Measurements from ENCODE around the gene ZBED2. TPM values are rescaled to one million over a fixed set of nuclear protein-coding genes. Genes with fewer than 3 reads are reported as not detected.

ZBED2 gene
- total and polyA plus RNA-seq, 2 of the 8 experiments (the other 6 are each of a cell fraction or from before 2014, with no cell fraction given), result not detected

DNA sequence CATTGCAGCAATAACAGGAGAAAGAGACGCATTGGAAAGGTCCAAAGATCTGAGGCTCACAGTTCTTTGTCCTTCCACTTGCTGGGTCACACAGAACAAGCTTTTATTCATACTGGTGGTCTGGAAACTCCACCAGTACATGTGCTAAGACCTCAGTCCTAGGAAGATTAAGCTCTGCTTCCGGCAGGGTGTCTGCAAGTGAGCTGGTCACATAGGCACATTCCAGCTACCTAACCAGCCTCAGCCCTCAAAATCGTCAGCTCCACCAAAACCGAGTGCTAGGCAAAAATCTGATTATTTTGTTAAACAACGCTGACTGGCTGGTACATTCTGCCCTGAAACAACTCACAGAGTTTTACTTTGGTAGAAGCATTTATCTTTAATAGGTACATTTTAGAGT lies 2.2 kb downstream of the ZBED2 start (continued):
- no peak for TF ChIP-seq ZNF274 (IDR thresholded peaks at IDR 0.05; ENCODE audit: borderline replicate concordance, extremely low read depth, low read length)
- no peak for TF ChIP-seq SP2 (IDR thresholded peaks at IDR 0.05; ENCODE audit: low read length)
- TF ChIP-seq SAP30 (IDR thresholded peaks at IDR 0.05; ENCODE audit: insufficient read depth, insufficient replicate concordance, low read length), result no peak
- TF ChIP-seq FOSL1 (IDR thresholded peaks at IDR 0.05; ENCODE audit: insufficient read depth, low read depth, low read length), result no peak
- TF ChIP-seq, protein P1, sequence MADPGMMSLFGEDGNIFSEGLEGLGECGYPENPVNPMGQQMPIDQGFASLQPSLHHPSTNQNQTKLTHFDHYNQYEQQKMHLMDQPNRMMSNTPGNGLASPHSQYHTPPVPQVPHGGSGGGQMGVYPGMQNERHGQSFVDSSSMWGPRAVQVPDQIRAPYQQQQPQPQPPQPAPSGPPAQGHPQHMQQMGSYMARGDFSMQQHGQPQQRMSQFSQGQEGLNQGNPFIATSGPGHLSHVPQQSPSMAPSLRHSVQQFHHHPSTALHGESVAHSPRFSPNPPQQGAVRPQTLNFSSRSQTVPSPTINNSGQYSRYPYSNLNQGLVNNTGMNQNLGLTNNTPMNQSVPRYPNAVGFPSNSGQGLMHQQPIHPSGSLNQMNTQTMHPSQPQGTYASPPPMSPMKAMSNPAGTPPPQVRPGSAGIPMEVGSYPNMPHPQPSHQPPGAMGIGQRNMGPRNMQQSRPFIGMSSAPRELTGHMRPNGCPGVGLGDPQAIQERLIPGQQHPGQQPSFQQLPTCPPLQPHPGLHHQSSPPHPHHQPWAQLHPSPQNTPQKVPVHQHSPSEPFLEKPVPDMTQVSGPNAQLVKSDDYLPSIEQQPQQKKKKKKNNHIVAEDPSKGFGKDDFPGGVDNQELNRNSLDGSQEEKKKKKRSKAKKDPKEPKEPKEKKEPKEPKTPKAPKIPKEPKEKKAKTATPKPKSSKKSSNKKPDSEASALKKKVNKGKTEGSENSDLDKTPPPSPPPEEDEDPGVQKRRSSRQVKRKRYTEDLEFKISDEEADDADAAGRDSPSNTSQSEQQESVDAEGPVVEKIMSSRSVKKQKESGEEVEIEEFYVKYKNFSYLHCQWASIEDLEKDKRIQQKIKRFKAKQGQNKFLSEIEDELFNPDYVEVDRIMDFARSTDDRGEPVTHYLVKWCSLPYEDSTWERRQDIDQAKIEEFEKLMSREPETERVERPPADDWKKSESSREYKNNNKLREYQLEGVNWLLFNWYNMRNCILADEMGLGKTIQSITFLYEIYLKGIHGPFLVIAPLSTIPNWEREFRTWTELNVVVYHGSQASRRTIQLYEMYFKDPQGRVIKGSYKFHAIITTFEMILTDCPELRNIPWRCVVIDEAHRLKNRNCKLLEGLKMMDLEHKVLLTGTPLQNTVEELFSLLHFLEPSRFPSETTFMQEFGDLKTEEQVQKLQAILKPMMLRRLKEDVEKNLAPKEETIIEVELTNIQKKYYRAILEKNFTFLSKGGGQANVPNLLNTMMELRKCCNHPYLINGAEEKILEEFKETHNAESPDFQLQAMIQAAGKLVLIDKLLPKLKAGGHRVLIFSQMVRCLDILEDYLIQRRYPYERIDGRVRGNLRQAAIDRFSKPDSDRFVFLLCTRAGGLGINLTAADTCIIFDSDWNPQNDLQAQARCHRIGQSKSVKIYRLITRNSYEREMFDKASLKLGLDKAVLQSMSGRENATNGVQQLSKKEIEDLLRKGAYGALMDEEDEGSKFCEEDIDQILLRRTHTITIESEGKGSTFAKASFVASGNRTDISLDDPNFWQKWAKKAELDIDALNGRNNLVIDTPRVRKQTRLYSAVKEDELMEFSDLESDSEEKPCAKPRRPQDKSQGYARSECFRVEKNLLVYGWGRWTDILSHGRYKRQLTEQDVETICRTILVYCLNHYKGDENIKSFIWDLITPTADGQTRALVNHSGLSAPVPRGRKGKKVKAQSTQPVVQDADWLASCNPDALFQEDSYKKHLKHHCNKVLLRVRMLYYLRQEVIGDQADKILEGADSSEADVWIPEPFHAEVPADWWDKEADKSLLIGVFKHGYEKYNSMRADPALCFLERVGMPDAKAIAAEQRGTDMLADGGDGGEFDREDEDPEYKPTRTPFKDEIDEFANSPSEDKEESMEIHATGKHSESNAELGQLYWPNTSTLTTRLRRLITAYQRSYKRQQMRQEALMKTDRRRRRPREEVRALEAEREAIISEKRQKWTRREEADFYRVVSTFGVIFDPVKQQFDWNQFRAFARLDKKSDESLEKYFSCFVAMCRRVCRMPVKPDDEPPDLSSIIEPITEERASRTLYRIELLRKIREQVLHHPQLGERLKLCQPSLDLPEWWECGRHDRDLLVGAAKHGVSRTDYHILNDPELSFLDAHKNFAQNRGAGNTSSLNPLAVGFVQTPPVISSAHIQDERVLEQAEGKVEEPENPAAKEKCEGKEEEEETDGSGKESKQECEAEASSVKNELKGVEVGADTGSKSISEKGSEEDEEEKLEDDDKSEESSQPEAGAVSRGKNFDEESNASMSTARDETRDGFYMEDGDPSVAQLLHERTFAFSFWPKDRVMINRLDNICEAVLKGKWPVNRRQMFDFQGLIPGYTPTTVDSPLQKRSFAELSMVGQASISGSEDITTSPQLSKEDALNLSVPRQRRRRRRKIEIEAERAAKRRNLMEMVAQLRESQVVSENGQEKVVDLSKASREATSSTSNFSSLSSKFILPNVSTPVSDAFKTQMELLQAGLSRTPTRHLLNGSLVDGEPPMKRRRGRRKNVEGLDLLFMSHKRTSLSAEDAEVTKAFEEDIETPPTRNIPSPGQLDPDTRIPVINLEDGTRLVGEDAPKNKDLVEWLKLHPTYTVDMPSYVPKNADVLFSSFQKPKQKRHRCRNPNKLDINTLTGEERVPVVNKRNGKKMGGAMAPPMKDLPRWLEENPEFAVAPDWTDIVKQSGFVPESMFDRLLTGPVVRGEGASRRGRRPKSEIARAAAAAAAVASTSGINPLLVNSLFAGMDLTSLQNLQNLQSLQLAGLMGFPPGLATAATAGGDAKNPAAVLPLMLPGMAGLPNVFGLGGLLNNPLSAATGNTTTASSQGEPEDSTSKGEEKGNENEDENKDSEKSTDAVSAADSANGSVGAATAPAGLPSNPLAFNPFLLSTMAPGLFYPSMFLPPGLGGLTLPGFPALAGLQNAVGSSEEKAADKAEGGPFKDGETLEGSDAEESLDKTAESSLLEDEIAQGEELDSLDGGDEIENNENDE (IDR thresholded peaks at IDR 0.05; ENCODE audit: insufficient replicate concordance, low read length), result no peak
- TF ChIP-seq RNF2 (IDR thresholded peaks at IDR 0.05; ENCODE audit: borderline replicate concordance, low read depth, low read length, missing control alignments, poor library complexity, severe bottlenecking), result no peak
- no peak for TF ChIP-seq SUZ12 (IDR thresholded peaks at IDR 0.05; ENCODE audit: low read length)
- TF ChIP-seq YY1 (IDR thresholded peaks at IDR 0.05; ENCODE audit: low read depth, low read length), result no peak

Data from H1 (cell line).